ENCODE results near the gene PEMT. TPM values are rescaled to one million over a fixed set of nuclear protein-coding genes. Genes with fewer than 3 reads are reported as not detected.

Gene PEMT
- total RNA-seq, 1 donor from 2014 or later = 14.1 TPM

GRCh38 chr17:17555151-17555550, 36.4 kb downstream of the PEMT start:
- intact Hi-C loops (cut with micrococcal nuclease) = no loop called here

DNA sequence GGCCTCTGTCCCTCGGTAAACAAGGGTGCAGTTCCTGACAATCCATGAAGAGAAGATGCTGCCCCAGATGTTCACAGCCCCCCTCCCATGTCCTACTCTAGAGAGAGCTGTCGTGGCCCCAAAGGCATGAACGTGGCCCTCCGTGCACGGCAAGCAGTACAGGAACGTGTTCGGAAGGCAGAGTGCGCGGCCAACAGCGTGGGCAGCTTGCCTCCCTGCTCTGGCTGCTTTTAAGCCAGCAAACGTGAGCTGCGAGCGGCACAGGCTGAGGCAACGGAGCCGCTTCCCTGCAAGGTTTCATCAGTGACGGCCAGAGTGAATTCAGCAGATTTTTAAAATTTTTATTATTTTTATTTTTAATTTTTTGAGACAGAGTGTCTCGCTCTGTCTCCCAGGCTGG, 37.2 kb downstream of the PEMT start:
- intact Hi-C loops (cut with micrococcal nuclease) = no loop called here

- intact Hi-C loops (cut with micrococcal nuclease) = no loop called here
These were observed 38.0 kb downstream of the PEMT start for GRCh38 chr17:17553217-17554195.

GRCh38 chr17:17552351-17553216, 38.9 kb downstream of the PEMT start:
- intact Hi-C loops (cut with micrococcal nuclease) = no loop called here

GRCh38 chr17:17551361-17551760, 40.1 kb downstream of the PEMT start:
- intact Hi-C loops (cut with micrococcal nuclease) = no loop called here

DNA sequence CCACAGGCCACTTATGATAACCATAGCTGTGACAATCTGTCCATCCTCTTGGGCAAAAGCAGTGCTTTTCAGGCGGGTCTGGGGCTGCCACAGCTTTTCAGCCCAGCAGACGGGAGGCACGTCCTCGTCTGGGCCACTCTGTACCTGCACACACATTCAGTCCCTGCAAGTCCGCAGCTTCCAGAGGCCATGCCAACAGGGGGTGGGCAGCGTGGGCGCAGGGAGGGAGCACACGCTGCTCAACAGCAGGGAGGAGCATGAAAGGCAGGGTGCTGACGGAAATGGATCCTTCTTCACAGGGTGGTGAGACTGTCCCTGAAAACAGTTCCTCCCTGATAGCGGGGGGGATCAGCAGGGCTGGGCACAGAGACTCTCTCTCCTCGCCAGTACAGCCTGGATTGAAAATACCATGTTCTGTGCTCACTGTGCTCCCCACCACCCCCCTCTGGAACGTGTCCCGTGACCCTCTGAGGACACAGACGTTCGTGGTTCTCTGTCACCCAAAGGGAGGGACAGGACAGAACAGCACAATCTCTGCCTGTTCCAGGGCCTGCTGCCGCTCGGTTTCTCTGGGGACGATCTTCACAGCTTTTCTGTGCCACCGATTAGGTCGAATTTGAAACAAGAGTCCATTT, 41.7 kb downstream of the PEMT start:
- intact Hi-C loops (cut with micrococcal nuclease) = no loop called here

GRCh38 chr17:17548044-17548443, 43.5 kb downstream of the PEMT start:
- intact Hi-C loops (cut with micrococcal nuclease) = no loop called here

- intact Hi-C loops (cut with micrococcal nuclease) = no loop called here
These were observed 44.2 kb downstream of the PEMT start for GRCh38 chr17:17547210-17547764.

GRCh38 chr17:17546399-17547185, 44.9 kb downstream of the PEMT start:
- intact Hi-C loops (cut with micrococcal nuclease) = no loop called here

GRCh38 chr17:17545984-17546383, 45.5 kb downstream of the PEMT start:
- intact Hi-C loops (cut with micrococcal nuclease) = no loop called here

DNA sequence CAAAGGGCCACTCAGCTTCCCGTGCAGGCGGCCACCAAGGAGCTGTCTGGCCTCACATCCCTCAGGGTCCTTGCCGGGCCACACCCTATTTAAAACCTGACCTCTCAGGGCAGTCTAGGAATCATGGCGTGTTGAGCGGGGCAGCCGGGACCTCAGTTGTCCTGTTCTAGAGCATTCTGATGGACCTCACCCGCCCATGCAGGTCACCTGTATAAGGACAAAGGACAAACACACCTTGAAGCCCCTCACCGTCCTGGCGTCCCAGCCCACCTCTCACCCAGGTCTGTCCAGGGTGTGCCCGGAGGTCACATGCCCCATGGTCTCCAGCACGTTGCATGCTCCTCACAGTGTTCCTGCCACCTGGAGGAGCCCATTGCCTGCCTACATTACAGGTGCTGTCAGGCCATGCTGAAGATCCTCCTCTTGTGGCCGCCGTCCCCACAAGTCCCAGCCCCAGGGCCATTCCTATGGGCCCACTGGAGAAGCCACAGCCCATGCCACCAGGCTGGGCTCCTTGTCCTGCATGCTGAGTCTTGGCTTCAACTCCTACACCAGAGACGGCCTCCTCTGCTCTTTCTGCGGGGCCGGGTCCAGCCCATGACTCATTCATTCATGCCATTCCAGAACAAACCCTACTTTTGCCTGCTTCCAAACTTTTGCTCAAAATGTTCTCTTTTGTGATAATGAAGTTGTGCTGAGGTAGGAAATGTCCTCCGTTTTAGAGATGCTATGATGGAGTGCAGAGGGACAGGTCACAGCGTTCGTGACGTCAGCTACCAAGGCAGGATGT, 46.3 kb downstream of the PEMT start:
- intact Hi-C loops (cut with micrococcal nuclease) = no loop called here

GRCh38 chr17:17542906-17543635, 48.4 kb downstream of the PEMT start:
- intact Hi-C loops (cut with micrococcal nuclease) = no loop called here

DNA sequence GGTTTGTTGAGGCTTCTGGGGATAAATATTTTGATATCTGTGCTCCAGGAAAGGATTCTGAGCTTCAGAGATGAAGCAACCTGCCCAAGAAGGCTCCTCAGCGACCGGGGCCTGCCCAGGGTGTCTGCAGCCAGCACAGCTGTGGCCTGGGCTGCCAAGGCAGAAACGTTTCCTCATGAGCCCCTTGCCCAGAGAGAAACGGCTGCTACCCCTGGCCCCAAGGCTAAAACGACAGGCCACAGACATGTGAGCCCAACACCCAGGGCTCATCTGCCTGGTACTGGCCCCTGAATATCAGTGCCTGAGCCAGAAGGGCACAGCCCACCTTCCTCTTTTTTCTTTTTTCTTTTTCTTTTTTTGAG, 49.9 kb downstream of the PEMT start:
- intact Hi-C loops (cut with micrococcal nuclease) = no loop called here

DNA sequence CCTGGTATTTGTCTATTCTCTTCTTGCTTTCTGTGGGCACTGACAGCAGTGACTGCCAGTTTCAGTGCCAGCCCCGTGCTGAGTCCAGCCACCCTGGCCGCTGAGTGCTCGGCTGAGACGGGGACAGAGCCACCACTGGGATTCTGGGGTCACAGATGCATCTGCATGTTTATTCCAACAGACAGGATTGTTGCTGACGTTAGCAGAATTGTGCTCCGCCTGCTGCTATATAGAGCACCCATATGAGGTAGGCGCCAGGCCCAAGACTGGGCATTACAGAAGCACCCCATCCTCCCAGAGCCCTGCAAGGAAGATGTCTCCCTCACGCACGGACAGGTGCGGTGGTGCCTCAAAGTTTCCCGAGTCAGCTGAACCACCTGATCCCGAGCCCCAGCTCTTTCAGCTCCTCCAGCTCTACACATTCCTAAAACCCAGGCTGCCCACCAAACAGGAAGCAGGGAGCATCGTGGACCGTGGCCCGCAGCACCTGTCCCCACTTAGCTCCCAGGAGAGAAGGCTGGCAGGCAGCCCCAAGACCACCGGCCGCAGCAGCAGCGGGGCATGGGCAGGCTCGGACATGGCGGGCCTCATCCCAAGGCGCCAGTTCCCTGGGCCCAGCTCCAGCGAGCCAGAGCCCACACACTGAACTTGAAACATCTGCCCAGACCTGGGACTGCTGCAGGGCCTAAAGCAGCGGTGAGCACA, 50.4 kb downstream of the PEMT start:
- intact Hi-C loops (cut with micrococcal nuclease) = no loop called here

DNA sequence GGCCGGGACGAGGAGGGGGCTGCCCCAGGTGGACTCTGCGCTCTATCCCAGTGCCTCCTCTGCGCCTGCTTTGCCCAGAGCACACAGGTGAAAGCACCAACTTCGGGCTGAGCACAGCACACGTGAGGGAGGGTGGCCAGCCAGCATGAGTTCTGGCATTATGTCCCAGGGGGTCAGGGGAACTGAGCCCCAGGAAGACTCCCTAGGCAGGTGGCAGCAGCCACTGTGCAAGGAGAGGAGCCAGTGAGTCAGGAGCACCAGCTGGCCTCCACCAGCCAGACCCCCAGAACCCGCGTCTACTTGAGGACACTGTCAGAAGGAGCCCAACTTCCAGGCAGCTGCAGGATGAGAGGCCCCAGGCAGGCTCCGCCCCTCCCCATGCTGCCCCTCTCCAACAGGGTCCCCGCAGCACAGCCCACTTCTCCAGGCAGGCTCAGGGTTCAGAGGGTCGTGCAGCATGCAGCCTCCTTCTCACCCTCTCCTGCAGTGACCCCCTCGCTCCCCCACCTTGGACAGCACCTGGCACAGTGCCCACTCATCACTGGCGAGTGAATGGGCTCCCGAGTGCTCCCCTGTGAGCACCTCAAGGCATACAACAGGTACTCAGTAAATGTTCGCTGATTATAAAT, 51.1 kb downstream of the PEMT start:
- intact Hi-C loops (cut with micrococcal nuclease) = no loop called here

DNA sequence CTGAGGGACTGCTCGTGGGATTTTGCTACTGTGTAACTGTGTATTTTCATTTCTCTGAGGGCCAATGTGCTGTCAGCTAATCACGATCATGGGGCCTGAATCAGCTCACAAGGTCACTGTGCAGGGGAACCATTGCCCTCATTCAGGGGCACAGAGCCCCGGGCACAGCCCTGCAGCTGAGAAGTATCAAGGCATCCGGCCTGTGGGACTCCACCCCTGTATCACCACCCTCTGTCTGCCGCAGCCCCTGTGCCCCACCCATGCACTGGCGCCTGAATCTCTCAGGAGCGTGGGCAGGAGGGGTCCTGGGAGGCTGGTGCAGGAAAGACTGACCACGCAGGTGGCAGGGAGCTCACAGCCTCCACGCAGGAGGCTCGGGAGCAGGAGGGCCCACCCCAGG, 51.9 kb downstream of the PEMT start:
- intact Hi-C loops (cut with micrococcal nuclease) = no loop called here

DNA sequence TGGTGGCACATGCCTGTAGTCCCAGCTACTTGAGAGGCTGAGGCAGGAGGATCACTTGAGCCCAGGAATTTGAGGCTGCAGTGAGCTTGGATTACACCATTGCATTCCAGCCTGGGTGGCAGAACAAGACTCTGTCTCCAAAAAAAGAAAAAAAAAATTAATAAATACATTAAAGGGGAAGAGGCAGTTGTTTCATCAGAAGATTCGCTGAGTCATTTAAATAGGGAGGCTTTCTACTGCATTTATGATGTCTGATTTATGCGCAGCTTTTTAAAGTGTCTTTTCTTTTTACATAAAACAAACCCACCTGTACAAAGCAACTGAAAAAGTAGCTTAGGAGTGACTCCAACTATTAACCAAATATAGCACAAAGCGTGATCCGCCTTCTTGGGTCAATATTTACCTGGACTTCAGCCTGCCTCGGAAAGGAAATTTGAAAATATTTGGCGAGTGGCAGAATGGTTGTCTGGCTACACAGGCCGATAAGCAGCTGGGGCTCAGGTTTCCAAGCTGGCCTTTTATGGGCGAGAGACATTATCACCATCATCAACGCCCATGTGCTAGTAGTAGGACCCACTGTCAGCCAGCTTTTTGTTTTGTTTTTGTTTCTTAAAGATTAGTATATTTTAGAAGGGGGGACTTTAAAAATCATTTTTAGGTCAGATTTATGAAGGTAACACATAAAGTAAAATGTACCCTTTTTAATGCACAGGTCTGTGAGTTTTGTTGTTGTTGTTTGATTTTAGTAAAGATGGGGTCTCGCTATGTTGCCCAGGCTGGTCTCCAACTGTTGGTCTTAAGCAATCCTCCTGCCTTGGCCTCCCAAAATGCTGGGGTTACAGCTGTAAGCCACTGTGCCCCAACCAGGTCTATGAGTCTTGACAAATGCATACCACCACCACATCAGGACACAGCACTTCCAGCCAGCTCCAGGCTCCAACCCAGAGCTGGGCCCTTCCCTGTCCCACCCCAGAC, 52.8 kb downstream of the PEMT start:
- intact Hi-C loops (cut with micrococcal nuclease) = no loop called here
